D721Med (cell line): Measurements from ENCODE around the gene AKR1D1.
"Not testable (repeated sequence)": the region's sequence is repeated elsewhere in the genome, so short reads cannot be mapped to it uniquely, and the experiment has no call there.

Source experiments
- DNase-seq: peaks from one replicate; pipeline ENCODE4 v3.0.0; 2011; ENCODE audit warnings: low spot score; ENCODE audit not compliant: insufficient read length
- FAIRE-seq: peaks from 2 replicates; lab custom pipeline; 2011; peaks lifted over from hg19 to GRCh38; lab: Jason Lieb, UNC
- CTCF ChIP-seq: IDR thresholded peaks from 2 replicates; pipeline ENCODE4 v1.5.1; 2012; ENCODE audit warnings: mild to moderate bottlenecking, control low read depth; ENCODE audit not compliant: insufficient read depth; ENCODE audit errors: missing control alignments

AKR1D1 gene

GRCh38 chr7:138074121-138074520 is 2.1 kb upstream of the AKR1D1 start:
- no peak for TF ChIP-seq CTCF
- DNase-seq (no peak), FAIRE-seq (no peak)

DNA sequence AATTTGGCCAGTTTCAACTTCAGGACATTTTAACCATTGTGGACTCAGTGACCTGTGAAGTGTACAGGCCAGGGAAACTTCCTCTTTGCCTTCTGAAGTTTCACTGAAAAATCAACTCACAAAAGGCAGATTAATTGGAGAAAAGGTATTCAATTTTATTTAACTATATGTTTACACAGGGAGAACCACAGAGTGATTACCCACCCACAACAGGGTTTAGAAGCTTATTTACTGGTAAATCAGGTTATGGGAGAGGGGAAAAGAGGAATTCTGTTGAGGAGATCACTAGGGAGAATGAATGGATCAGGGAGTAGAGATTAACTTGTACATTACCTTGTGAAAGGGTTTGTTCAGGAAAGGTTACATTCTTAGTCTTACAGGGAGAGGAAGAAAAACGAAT is 1.7 kb upstream of the AKR1D1 start:
- no peak for TF ChIP-seq CTCF
- FAIRE-seq (no peak), DNase-seq (no peak)

- FAIRE-seq (no peak), DNase-seq (no peak)
- no peak for TF ChIP-seq CTCF
These were observed 909 bp upstream of the AKR1D1 start for GRCh38 chr7:138075350-138075749.

GRCh38 chr7:138075786-138076185 is 473 bp upstream of the AKR1D1 start:
- FAIRE-seq, DNase-seq: not testable (repeated sequence)

DNA sequence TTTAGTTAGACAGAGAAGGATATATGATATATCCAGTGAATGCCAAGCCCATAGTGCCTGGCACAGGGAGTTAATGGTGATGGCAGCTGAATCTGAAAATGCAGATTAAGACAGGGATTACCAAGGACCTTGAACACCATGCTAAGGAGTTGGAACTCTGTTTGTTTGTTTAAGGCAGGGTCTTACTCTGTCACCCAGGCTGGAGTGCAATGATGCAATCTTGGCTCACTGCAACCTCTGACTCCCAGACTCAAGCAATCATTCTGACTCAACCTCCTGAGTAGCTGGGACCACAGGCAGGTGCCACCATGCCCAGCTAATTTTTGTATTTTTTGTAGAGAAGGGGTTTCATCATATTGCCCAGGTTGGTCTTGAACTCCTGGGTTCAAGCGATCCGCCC is 1.6 kb downstream of the AKR1D1 start:
- no peak for FAIRE-seq
- no peak for DNase-seq
- TF ChIP-seq CTCF, result no peak

- FAIRE-seq (no peak), DNase-seq (no peak)
- no peak for TF ChIP-seq CTCF
These were observed 2.9 kb downstream of the AKR1D1 start for GRCh38 chr7:138079137-138079536.

GRCh38 chr7:138081868-138082267 is 5.6 kb downstream of the AKR1D1 start:
- no peak for TF ChIP-seq CTCF
- DNase-seq (no peak), FAIRE-seq (no peak)

- DNase-seq (no peak), FAIRE-seq (no peak)
- TF ChIP-seq CTCF, result no peak
These were observed 7.6 kb downstream of the AKR1D1 start for GRCh38 chr7:138083859-138084258.
